OCI-LY1 (cell line): ENCODE data around the gene MRPS27.

Experiments used
- CTCF ChIP-seq: fragments of 200-600 bp; sonication (generic), shearing (Covaris generic); IDR thresholded peaks from 2 replicates; pipeline ENCODE4 v1.5.1; 2017; ENCODE audit warnings: mild to moderate bottlenecking, antibody characterized with exemption, low read length, moderate library complexity, mixed read lengths
- EZH2 ChIP-seq: fragments of 200-600 bp; sonication (generic), shearing (Covaris generic); IDR thresholded peaks from 2 replicates; pipeline ENCODE4 v1.8.0; 2017; ENCODE audit warnings: borderline replicate concordance, mixed run types, mild to moderate bottlenecking, antibody characterized with exemption, low read length, moderate library complexity, mixed read lengths

DNA sequence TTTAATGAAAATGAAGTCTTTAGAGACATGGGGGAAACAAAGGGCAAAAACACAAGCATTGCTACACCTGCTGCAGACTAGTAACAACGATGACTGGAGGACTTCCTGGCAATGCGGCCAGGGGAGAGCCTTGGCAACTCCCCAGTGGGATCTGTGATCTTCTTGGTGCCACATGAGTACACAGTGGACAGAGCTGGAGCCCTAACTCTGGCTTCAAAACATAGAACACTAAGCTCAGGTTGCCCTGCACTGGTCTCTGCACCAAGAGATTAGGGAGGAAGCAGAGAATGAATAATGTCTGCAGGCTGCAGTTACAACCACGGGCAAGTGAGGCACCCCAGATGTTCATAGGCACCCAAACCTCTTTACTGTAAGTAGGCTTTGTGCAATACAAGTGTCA lies 91.1 kb downstream of the MRPS27 start:
- TF ChIP-seq CTCF: no peak
- TF ChIP-seq EZH2: no peak
